Astrocyte (in vitro differentiated cells and primary cell): ENCODE measurements around the gene DLX1.
A peak's percentile ranks its signal among the peaks of the same experiment; 100 is the strongest.

ENCODE experiments used
- CTCF ChIP-seq: IDR thresholded peaks from 2 replicates; pipeline ENCODE4 v1.5.1; 2011; ENCODE audit warnings: low read depth, mild to moderate bottlenecking, inconsistent platforms, low read length, moderate library complexity; ENCODE audit not compliant: insufficient read depth
- EZH2 ChIP-seq: IDR thresholded peaks from 2 replicates; pipeline ENCODE4 v1.6.1; 2012; ENCODE audit warnings: mild to moderate bottlenecking, low read length, inconsistent platforms; ENCODE audit not compliant: insufficient read depth

GRCh38 chr2:172113617-172114016 lies 28.3 kb downstream of the DLX1 start:
- TF ChIP-seq CTCF (peak; percentile 44), EZH2 (no peak)
